COR-L47 (cell line): Measurements from ENCODE around the gene SH3TC1.

Experiments
- DNase-seq: peaks from one replicate; lab custom pipeline; 2025; lab: John Stamatoyannopoulos, UW

Gene SH3TC1

DNA sequence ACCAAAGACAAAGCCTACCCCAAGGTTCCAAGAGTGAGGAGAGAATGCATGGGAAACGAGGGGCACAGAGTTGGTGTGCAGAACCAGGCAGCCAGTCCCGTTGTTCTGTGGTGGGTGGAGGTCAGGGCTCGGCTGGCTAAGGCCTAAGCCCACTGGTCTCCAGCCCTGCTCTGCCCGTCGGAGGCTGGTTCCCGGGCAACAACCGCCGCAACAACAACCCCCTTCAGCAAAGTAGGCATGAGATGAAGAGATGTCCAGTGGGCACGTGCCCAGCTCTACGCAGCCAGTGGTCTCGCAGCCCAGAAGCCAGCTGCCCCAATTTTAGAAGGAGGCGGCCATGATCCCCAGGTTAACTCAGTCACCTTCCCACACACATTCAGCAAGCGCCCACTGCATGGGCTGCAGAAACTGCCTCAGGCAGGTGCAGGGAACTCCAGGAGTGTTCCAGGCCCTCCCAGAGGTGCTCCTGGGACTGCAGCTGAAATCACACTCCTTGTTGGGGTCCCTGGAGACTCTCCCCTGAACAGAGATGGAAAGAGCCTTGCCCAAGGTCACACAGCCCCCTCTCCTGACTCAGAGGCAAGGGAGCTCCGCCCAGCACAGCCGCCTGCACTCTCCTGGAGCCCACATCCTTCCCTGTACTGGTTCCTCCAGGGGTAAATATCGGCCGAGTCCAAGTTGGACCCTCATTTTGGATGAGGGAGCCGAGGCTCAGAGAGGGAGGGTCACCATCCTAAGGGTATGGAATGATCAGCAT is 45.1 kb downstream of the SH3TC1 start:
- no peak for DNase-seq

DNA sequence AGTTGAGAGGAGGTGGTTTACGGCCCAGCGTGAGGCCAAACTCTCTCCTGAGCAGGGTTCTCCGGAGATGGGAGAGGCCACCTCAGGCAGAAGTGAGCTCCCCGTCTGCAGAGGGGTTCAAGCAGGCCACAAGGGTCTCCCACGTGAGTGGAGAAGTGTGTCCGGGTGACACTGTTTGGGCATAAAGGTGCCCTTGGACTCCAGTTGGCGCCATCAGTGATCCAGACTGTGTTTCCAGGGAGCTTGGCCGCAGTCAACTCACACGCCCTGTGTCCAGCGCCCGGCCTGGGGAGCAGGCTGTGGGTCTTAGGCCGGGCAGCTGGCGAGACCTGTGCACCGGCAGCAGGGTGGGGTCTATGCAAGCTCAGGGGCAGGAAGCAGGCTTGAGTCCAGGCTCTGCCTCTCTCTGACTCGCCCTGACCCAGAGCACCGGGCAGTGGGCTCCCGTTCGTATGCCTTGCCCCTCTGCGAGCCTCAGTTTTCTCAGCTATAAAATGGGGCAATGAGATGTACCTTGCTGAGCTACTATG is 45.9 kb downstream of the SH3TC1 start:
- DNase-seq: no peak

DNA sequence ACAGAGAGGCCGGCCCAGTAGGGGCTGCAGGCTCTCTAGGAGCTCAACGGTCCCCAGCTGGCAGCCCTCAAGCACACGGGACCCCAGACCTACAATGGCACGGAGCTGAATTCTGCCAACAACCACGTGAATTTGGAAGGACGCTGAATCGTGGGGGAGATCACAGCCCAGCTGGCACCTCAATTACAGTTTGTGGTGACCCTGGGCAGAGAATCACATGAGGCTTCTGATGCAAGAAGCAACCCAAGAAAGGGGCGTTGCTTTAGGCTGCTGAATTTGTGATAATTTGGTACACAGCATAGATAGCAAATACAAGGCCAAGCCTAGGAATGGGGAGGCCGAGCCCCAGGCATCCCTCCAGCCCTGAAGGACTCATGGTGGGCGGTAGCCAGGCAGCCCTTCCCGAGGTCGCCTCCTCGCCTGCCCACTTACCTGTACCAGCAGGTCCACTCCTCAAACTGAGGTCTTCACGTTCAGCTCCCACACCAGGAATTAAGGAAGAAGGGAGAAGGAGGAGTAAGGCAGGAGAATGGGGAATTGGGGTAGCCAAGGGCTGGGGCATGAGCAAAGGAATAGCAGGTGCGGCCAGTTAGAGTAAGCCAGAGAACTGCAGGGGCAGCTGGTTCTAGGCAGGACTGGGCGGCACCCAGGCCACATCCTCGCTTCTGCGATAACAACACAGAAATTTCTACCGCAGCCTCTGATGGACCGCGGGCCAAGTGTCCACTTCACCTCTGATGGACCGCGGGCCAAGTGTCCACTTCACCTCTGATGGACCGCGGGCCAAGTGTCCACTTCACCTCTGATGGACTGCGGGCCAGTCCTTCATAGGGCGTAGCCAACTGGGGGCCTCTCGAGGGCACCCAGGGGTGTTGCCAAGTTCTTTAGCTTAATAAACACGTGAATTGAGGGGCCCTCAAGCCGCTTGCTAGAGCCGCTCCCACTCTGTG is 47.1 kb downstream of the SH3TC1 start:
- DNase-seq: no peak

DNA sequence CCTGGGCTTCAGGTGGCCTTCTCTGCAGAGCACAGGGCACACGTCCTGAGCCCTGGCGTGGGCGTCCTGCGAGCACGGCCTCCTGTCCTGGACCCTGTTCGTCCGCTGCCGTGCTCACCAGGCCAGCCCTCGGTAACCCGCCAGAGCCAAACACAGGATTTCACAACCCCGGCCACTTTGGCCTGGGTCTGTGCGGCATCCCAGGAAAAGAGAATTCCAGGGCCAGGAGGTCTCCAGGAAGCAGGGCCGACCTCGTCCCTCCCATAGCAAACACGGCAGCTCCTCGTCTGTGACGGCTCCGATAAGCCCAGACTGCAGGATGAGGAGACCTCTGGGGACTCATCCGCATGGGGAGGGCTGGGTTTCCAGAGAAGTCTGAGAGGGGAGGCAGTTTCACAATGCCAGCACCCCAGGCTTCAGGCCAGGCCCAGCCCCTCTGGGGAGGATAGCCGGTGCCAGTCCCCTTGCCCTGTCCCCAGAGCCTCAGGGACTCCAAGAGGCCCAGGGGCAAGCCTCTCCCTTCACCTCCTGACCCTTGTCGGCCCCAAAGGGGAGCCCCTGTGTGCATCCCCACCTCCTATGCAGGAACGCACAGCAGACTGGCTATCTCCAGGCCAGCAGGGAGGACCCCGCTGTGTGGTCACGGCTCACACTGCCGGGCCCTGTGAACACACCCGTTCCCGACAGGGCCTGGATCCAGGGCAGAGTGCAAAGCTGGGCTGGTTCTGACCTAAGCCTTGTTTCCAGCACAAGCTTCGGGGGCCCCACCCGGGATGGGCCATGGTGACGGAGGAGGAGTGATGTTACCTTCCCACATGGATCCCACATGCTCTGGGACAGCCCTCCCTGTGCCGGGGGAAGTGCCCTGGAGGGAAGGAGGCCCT is 48.2 kb downstream of the SH3TC1 start:
- DNase-seq: no peak

DNA sequence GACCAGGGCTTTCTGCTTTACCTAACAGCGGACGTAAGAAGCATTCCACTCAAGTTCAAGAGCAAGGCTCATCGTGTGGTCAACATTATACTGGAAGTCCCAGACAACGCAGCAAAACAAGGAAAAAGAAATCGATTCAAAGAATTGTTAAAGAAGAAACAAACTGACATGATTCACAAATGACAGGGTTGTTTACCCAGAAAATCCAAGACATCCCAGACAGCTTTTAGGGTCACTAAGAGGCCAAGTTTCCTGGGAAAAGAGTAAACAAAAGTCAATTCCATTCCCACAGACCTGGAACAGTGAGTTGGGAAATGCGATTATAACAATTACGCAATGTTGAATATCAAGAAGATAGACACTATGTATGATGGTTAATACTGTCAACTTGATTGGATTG is 49.0 kb downstream of the SH3TC1 start:
- no peak for DNase-seq

DNA sequence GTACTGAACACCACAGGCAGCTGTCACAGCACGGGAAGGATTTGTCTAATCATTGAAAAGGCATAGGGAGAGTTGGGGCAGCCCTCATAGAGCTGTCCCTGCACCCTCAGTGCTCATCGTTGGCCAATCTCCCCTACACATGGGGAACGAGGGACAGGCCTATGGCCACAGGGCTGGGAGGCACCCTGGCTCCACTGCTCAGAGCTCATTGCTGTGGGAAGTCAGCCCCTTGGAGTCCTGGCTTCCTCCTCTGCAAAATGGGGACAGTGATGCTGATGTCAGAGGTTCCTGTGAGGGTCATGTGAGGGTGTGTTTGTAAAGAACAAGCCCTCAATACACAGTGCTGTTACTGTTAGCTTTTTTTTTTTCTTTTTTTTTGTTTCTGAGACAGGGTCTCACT is 51.1 kb downstream of the SH3TC1 start:
- DNase-seq: no peak

DNA sequence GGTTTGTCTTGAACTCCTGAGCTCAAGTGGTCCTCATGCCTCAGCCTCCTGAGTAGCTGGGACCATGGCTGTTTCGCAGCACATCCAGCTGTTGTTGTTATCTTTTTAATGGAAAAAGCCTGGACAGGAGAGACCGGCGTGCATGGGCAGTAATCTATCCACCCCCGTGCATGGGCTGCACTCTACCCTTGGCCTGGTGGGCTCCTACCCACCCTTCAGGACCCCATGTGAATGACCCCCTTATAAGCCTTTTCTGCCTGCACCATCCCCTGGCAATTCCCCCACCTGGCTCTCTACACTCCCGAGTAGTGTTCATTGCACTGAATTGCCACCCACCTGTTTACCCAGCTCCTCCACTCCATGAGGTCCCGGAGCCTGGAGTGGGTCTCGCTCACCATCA is 51.5 kb downstream of the SH3TC1 start:
- DNase-seq: no peak

DNA sequence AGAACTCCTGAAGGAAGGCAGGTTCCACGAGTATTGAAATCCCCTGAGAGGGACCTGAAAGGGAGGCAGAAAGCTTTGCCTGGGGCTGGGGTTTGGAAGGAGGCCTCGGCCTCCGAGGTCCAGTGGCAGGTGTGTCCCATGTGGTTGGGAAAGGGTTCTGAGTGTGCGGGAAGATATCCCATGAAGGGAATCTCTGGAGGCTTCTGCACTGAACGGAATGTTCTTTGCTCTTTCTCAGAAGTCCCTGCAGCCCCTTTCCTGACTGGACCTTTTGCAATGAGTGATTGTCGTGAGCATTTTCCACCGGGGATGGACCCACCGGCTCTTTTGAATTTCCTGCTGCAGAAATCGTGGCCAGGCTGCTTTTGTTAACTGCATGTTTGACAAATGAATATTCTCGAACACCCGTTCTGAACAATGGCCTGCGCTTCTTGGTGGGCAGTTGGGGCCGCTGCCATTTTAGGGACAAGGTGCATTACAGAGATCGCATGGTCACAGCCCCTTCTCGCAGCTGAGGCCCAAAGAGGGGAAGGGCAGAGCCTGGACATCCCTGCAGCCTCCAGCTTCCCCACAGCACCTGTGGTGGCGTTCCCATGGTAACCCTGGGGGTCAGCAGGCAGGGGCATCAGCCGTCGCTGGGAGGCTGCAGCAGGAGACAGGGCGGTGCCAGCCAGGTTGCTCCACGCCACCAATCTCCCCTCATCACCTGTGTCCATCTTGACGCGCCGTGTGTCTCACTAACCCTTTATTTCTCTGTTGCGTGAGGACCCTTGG is 52.2 kb downstream of the SH3TC1 start:
- no peak for DNase-seq

DNA sequence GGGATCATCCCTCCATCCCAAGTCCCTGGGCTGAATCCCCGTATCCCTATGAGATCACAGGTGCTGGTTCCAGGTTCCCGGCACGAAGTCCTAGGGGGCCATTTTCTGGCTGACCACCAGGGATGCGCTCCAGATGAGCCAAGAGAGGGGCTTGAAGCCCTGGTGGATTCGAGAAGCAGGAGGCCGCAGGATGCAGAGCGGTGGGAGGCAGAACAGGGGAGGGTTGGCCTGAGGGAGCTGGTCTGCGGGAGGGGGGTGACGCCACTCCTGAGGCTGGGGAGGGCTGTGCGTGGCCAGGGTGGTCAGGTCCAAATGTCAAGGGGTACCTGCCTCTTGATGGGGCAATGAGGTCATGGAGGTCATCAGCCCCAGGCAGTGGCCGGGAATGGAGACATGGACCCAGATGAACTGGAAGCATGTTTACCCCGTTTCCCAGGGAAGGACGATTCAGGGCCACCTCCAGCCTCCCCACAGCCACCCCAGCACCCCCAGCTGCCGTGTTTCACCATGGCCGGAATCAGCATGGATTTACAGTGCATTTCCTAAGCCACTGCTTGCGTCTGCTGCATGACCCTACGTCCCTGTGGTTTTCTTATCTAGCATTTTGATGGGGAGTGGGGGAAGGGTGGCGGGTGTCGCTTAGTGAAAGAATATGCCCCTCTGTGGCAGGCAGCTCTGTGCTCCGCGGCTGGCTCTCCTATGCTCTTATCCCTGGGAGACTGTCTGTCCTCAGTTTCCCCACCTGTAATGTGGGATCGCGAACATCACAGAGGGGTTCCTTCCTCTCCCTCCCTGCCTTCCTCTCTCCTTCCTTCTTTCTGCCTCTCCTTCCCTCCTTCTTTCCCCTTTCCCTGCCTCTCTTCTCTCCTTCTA is 53.4 kb downstream of the SH3TC1 start:
- no peak for DNase-seq

DNA sequence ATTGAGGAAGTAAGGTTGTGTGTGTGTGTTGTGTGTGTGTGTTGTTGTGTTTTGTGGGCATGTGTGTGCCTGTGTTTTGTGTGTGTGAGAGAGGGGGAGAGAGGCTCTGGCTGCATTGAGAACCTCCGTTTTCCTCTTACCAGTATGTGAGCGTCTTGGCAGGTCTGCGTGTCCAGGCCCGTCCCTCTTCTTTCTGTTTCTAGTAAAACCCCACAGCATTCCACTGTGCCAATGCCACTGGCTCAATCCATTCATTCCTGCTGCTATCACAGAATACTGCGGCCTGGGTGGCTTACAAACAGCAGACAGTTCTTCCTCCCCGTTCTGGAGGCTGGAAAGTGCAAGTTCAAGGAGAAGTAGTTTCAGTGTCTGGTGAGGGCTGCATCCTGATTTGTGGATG is 55.0 kb downstream of the SH3TC1 start:
- DNase-seq: no peak

DNA sequence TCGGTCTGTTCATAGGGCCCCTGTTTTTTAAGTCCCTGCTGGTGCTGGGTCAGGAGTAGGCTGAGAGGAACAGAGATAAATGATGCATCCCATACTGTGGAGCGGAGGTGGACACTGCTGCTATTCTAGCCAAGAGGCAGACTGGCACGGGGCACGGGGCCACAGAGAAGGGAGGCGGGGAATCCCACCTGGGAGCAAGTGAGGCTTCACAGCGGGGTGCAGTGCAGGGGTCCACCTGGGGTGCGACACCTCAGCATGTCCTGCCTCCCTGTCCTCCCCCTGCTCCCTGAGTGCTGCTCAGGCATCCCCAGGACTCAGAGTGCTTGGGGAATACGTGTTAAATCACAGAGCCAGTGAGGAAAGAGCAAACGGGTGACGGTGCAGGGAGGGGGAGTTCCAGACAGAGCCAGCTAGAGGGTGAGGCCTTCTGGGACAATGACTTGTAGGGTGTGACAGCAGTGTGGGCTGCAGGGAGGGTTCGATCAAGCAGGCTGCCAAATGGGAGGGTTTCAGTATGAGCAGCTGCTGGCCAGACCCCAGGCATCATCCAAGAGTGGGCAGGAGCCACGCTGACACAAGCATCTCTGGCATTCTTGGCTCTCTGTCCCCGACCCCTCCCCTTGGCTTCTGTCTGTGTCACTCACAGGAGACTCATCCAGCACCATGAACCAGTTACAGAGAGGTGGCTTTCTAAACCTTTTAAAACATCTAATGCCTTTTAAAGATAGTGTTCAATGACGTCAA is 56.8 kb downstream of the SH3TC1 start:
- no peak for DNase-seq

DNA sequence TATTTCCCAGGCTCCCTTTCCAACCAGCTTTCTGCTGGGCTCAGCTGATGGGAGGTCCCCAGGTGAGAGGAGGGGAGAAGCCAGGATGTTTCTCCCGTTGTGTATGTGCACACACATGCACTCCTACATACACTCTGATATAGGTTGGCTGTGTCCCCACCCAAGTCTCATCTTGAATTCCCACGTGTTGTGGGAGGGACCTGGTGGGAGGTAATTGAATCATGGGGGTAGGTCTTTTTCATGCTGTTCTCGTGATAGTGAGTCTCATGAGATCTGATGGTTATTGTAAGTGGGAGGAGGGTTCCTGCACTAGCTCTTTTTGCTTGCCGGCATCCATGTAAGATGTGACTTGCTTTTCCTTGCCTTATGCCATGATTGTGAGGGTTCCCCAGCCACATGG is 58.8 kb downstream of the SH3TC1 start:
- no peak for DNase-seq

DNA sequence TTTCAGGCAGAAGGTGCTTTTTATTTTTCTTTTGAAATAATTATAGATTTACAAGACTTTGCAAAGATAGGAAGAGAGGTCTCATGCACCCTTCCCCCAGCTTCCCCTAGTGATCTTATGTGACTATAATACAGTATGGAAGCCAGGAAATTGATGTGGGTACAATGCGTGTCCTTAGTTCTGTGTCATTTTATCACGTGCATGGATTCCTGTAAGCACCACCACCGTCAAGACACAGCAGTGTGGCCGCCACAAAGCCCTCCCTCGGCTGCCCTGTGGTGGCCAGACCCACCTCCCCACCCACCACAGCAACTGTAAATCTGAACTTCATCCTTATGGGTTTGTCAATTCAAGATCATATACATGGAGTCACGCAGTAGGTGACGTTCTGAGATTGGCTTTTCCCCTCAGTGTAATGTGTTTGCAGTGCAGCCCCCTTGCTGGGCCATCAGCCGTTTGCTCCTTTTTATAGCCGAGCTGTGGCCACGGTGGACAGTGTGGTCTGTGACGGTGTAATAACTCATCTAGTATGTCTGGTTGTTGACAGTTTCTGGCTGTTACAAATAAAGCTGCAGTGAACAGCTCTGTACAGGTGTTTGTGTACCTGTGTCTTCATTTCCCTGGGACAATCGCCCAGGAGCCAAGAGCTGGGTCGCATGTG is 59.6 kb downstream of the SH3TC1 start:
- DNase-seq: no peak

DNA sequence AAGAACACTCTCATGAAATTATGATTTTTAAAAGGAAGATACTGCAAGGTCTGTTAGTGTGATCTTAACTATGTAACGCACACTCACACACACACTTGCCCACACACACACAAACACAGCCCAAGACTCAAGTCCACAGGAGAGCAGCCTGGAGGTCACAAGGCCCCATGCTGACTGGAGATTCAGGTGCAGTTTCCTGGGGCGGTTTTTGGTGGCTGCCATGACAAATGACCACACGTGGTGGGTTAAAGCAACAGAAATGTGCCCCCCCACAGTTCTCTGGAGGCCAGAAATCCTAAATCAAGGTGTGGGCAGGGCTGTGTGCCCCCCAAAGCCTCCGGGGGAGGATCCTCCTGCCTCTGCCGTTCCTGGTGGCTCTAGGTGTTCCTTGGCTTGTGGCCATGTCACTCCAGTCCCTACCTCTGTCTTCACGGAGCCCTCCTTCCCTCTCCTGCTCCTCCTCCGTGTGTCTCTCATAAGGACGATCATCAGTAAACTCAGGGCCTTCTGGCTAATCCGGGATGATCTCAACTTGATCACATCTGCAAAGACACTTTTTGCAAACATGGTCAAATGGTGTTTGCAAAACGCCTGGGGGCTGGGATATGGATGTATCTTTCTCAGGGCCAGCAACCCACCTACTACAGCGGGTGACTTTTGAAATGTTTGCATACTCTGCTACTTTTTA is 60.8 kb downstream of the SH3TC1 start:
- no peak for DNase-seq

DNA sequence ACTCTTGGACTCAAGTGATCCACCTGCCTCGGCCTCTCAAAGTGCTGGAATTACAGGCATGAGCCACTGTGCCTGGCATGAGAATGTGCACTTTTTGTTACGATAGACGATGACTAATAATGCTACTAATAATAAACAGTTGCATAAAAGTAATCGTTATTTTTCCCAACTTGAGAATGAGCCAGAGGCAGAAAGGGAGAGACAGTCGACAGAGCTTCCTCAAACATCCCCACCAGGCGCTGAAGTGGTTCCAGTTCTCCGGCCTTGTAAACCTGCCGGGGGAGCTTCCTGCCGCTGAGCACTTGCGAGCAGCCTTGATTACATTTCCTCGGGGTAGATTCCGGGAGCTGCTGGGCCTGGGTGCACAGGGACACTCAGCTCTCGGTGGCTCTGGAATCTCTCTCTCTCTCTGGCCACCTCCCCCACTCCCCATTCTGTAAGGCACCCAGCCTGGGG is 61.6 kb downstream of the SH3TC1 start:
- no peak for DNase-seq

DNA sequence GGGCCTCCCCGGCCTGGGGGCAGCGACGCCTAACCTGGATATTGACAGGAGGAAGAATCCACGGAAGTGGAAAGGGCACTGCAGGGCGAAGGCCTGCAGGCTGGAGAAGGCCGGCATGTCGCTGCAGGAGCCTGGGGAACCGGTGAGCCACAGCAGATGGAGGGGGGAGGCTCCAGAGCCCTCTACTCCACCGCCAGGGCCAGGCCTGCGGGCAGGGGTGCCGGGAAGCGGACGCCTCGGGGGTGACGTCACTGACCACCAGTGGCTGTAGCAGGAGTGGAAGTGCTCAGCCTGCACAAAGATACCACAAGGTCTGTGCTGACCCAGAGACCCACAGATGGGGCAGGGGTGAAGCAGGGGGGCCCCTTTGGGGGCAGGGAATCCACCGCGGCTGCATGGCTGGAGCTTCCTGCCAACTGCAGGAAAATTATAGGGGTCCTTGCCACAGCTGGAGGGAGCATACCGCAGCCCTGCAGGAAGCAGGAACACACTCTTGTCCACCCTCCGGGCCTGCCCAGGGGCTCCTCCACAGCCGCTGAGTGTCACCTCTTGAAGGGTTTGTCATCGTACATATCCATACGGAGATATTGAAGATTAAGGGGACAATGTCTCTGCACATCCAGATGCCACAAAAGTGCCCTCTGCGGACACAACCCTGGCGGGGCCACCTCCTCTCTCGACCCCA is 62.9 kb downstream of the SH3TC1 start:
- DNase-seq: no peak

DNA sequence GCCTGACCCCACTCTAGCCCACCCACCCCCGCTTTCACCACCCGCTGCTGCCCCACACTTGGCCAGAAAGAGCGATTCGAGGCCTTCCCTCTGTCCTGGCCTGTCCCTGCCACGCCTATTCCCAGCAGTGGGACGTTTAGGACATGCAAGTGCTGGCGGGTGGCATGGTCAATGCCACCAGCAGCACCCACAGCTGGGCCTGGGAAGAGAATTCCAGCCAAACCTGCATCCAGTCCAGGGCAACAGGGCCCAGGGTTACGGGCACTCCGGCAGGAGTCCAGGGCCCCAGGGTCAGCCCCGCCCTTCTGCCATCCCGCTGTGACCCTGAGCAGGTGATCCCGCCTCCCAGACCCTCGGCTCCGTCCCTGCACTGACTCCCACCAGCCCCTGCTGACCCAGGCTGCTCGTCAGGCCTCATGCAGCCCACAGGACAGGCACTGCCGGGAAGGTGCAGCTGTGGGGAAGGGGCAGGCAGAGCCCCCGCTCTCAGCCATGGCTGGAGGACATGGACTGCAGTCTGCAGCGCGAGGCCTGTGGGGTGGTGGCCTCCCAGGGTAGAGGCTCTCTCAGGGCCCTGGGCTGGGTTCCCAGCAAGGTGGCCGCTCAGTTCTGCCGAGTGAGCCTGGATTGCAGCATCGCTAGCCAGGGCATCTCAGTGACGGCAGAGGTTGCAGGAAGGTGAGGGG is 63.7 kb downstream of the SH3TC1 start:
- DNase-seq: no peak
